A549 (cell line): ENCODE measurements around the gene MYO18A.

Experiments
- CTCF ChIP-seq: fragments of >200 bp; sonication (Bioruptor Twin); formaldehyde crosslinking; IDR thresholded peaks from 3 replicates; pipeline ENCODE4 v1.5.1; 2016
- EP300 ChIP-seq, 2 experiments: fragments of >200 bp; sonication (Bioruptor Twin); formaldehyde crosslinking; IDR thresholded peaks; 2 replicates in 1 of 2; 3 replicates in 1 of 2; pipeline ENCODE4 v1.6.1; 2016 to 2017
- ESRRA ChIP-seq: fragments of 150-350 bp; IDR thresholded peaks from 2 replicates; pipeline ENCODE4 v1.6.1; 2014; ENCODE audit warnings: mild to moderate bottlenecking, low read length, borderline replicate concordance
- JUNB ChIP-seq: fragments of >200 bp; sonication (Bioruptor Twin); formaldehyde crosslinking; IDR thresholded peaks from 2 replicates; pipeline ENCODE4 v1.6.1; 2016
- MAX ChIP-seq: IDR thresholded peaks from 2 replicates; pipeline ENCODE4 v1.6.1; 2012
- NFE2L2 ChIP-seq: fragments of 150-350 bp; conservative IDR thresholded peaks from 2 replicates; pipeline ENCODE4 v1.6.1; 2014; ENCODE audit warnings: low read length
- PBX3 ChIP-seq: IDR thresholded peaks from 2 replicates; pipeline ENCODE4 v1.6.1; 2012
- POLR2AphosphoS2 ChIP-seq: conservative IDR thresholded peaks from 2 replicates; pipeline ENCODE4 v1.6.1; 2012; ENCODE audit warnings: low read length, improper control_type of control experiment, inconsistent platforms

GRCh38 chr17:29207975-29208374, 27.8 kb upstream of the MYO18A start:
- no peak for TF ChIP-seq POLR2AphosphoS2
- TF ChIP-seq MAX, result no peak
- TF ChIP-seq EP300 (IDR thresholded peaks at IDR 0.05), result no peak
- no peak for TF ChIP-seq ESRRA
- no peak for TF ChIP-seq CTCF
- no peak for TF ChIP-seq JUNB
- no peak for TF ChIP-seq PBX3
- TF ChIP-seq NFE2L2, result no peak
